Stimulated activated CD8-positive, alpha-beta memory T cell treated with anti-CD3 and anti-CD28 coated beads, Interleukin-12 subunit alpha, Interleukin-12 subunit beta, amount 100 ng/mL, for 1 hour (primary cell): ENCODE results near the gene ERBB3.

Source experiments
- DNase-seq: peaks from one replicate; pipeline ENCODE4 v3.0.0-alpha.2; 2020; ENCODE audit warnings: low read depth

Gene ERBB3

DNA sequence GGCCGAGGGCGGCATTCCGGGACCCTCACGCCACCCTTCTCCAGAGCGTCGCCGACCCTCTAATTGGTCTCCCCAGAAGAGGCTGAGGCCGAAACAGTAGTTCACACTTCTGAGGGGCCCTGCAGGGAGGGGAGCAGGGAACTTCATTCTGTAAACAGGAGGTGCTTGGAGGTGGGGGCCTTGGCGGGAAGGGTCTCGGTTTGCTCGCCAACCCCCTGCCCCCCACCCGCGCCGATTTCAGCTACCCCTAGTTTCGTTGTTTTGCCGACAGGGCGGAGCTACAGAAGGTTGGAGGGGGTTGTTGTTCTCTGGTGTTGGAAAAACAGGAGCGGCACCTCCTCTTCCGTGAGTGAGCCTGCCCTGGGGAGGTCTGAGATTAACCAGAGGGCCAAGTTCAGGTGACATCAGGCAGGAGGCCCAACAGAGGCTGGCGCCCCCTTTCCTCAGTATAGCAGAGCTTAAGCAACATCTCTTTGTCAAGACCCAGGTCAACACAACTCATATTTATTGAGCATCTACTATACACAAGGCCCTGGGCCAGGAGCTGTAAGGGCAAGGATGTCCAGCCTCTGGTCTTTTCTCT lies 682 bp downstream of the ERBB3 start:
- no peak for DNase-seq

DNA sequence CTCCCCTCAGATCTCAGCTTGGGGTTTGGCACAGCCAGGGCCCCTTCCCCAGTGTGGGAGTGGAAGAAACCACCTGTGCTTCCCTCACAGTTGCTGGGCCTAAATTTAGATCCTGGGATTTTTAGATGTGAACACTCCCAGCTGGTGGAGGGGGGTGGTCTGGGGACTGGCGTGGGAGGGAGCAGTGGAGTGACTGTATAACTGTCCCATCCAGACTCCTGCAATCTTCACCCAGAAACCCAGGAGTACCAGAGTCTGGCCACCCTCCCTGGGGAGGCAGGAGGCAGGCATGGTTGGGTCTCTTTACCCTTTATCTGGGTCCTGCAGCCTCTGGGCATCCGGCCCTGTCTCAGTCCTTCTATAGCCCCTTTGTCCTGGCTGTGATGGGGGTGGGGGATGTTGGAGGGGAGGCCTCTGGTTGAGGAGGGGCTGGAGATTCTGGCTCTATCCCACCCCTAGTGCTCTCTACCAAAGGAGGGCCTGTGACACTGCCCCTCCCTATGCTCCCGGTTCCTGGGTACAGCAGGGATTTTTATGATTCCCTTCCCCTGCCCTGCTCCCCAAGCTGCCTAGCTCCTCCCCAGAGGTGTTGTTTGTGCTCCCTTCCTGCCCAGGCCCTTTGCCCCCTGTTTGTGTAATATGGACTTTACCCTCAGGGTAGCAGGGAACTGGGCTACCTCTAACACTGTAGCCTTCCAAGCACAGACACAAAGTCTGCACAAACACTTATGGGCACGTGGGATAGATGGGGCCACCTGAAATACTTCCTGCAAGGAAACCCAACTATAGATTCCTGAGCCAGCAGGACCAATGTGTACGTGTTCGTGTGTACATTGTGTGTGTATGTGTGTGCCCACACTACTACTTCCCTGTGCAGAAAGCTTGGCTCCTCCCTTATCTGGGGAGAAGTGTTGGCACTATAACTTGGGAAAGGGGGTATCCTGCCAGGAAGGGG lies 1.7 kb downstream of the ERBB3 start:
- no peak for DNase-seq

DNA sequence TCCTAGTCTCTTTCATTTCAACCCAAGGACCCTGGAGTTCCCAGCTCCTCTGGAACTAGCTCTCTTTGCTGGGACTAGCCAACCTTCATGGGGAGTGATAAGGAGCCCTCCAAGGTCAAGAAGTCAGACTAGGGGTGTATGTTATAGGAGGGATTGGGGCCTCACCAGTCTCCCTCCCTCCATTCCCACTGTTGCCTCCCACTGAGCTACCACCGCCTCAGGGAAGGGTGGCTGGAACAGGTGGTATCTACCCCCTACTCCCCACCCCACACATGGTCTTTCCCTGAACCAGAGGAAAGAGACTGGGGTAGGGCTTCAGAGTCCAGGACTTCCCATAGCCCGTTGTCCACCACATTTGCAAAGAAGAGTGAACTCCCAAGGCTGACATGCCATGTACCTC lies 2.4 kb downstream of the ERBB3 start:
- no peak for DNase-seq

DNA sequence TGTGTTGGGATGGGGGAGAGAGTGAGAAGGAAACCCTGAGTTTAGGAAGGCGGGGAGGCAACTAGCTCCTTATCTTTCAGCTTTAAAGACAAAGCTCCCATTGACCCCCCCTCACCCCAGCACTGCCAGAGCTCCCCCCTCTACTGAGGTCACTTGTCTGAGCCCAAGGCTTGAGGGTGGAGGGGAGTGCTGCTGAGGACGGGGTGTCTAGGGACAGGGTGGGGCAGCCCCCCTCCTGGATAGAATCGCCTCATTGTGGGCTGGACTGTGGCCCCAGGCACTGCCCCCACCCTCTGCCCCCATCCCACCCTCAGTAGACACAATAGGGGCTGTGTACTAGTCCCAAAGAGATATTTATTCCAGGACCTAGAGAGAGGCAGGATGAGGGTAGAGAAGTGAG lies 3.0 kb downstream of the ERBB3 start:
- no peak for DNase-seq

DNA sequence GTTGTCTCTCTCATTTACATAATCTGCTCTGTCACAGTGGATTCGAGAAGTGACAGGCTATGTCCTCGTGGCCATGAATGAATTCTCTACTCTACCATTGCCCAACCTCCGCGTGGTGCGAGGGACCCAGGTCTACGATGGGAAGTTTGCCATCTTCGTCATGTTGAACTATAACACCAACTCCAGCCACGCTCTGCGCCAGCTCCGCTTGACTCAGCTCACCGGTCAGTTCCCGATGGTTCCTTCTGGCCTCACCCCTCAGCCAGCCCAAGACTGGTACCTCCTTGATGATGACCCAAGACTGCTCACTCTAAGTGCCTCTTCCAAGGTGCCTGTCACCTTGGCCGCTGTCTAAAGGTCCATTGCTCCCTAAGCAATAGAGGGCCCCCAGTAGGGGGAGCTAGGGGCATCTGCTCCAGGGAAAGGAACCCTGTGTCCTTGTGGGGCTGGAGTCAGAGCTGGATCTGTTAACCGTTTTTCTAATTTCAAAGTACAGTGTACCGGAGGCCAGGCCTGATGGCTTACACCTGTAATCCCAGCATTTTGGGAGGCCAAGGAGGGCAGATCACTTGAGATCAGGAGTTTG lies 5.1 kb downstream of the ERBB3 start:
- no peak for DNase-seq

DNA sequence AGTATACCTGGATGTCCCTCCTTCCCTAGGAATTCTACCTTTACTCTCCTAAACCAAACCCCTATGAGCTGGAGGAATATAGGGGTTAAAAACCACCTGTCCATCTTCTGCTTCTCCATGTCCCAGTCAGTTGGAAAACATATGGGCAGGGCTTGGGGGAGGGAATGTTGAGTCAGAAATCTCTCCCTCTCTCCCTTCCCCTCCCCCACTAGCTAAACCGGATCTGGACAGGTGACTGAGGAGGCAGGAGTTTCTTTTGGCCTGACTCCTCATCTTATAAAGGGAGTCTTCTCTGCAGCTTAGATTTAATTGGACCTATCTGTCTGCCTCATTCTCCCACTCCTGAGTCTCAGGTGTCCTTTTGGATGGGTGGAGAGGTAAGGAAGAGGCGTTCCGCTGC lies 6.1 kb downstream of the ERBB3 start:
- no peak for DNase-seq

DNA sequence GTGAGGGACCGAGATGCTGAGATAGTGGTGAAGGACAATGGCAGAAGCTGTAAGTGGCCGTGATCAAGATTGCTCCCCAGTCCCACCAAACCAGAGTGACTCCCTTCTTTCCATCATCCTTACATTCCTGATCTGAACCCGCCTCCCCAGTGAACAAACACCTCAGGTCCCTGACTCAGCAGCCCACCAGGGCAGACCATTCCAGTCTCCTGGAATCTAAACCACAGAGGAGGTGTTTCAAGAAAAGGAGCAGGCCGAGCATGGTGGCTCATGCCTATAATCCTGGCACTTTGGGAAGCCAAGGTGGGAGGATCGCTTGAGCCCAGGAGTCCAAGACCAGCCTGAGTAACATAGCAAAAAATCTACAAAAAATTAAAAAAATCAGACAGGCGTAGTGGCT lies 6.6 kb downstream of the ERBB3 start:
- no peak for DNase-seq

DNA sequence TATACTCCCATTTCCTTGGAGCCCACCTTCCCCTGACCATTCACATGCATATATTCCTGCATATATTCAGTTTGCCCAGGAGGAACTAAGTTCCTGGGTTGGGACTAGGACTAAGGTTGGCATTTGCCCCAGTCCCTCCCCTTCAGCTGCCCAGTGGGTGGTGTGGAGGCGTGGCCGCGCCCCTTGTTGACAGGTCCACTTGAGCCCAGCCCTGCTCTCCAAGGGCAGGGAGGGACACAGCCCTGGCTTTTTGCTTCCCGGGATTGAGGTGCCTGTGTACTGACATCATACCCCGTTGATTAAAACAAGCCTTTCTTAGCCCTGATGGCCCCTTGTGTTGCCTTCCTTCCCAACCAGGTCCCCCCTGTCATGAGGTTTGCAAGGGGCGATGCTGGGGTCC lies 7.3 kb downstream of the ERBB3 start:
- DNase-seq, result no peak

DNA sequence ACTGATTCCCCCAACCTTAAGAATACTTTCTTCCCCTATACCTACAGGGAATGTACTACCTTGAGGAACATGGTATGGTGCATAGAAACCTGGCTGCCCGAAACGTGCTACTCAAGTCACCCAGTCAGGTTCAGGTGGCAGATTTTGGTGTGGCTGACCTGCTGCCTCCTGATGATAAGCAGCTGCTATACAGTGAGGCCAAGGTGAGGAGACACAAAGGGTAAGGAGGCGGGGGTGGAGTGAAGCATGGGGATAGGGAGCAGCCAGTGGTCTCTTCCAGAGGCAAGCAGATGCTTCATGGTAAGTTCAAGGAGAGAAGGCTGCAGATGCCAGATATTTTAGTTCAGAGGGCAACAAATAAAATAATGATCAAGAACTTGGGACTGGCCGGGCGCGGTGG lies 17.8 kb downstream of the ERBB3 start:
- no peak for DNase-seq

DNA sequence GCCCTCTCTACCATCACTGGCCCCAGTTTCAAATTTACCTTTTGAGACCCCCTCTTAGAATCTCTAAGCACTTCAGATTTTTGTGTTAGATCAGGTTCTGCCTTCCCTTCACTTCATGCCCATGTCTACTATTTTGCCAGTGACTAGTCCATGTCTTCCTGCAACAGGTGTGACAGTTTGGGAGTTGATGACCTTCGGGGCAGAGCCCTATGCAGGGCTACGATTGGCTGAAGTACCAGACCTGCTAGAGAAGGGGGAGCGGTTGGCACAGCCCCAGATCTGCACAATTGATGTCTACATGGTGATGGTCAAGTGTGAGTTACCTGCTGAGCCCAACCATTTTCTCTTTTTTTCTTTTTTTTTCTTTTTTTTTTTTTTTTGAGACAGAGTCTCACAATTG lies 18.6 kb downstream of the ERBB3 start:
- DNase-seq, result no peak

DNA sequence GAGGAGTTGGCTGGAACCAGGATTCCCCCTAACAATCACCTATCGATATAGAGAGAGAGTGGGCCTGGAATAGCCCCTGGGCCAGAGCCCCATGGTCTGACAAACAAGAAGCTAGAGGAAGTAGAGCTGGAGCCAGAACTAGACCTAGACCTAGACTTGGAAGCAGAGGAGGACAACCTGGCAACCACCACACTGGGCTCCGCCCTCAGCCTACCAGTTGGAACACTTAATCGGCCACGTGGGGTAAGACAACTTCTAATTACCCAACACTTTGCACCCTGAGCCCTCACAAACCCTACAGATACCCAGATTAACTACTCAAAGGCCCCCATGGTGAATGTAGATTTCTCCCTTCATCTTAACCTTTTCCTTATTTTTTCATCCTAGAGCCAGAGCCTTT lies 19.8 kb downstream of the ERBB3 start:
- no peak for DNase-seq

DNA sequence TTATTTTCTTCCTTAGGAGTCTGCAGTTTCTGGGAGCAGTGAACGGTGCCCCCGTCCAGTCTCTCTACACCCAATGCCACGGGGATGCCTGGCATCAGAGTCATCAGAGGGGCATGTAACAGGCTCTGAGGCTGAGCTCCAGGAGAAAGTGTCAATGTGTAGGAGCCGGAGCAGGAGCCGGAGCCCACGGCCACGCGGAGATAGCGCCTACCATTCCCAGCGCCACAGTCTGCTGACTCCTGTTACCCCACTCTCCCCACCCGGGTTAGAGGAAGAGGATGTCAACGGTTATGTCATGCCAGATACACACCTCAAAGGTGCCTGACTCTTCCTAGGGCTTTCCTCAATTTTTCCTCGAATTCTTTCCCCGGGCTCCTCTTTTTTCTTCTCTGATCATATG lies 21.1 kb downstream of the ERBB3 start:
- no peak for DNase-seq

DNA sequence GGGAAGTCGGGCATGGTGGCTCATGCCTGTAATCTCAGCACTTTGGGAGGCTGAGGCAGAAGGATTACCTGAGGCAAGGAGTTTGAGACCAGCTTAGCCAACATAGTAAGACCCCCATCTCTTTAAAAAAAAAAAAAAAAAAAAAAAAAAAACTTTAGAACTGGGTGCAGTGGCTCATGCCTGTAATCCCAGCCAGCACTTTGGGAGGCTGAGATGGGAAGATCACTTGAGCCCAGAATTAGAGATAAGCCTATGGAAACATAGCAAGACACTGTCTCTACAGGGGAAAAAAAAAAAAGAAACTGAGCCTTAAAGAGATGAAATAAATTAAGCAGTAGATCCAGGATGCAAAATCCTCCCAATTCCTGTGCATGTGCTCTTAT lies 22.7 kb downstream of the ERBB3 start:
- no peak for DNase-seq

DNA sequence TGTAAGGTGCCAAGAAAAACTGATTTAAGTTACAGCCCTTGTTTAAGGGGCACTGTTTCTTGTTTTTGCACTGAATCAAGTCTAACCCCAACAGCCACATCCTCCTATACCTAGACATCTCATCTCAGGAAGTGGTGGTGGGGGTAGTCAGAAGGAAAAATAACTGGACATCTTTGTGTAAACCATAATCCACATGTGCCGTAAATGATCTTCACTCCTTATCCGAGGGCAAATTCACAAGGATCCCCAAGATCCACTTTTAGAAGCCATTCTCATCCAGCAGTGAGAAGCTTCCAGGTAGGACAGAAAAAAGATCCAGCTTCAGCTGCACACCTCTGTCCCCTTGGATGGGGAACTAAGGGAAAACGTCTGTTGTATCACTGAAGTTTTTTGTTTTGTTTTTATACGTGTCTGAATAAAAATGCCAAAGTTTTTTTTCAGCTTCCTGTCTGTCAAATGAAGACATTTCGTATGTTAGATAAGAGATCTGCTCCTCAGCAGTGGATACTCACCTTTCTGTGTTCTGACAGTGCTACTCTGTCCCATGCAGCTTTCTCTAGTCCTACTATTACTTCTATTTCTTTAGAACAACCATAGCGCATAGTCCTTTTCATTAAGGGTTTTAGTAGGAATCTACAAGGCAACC lies 23.2 kb downstream of the ERBB3 start:
- no peak for DNase-seq

DNA sequence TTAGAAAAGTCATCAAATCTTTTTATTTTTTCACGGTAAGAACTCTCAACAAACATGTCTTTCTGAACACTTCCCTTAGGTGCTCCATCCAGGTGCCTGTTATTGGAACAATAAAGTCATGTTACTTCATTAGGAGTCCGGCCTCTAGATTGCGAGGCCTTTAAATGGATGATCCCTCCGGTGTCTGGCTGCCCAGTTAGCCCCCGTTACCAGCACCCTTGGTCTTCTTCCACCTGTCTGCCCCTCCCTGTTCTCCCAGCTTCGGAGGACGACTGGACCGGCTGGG lies 23.8 kb downstream of the ERBB3 start:
- no peak for DNase-seq

DNA sequence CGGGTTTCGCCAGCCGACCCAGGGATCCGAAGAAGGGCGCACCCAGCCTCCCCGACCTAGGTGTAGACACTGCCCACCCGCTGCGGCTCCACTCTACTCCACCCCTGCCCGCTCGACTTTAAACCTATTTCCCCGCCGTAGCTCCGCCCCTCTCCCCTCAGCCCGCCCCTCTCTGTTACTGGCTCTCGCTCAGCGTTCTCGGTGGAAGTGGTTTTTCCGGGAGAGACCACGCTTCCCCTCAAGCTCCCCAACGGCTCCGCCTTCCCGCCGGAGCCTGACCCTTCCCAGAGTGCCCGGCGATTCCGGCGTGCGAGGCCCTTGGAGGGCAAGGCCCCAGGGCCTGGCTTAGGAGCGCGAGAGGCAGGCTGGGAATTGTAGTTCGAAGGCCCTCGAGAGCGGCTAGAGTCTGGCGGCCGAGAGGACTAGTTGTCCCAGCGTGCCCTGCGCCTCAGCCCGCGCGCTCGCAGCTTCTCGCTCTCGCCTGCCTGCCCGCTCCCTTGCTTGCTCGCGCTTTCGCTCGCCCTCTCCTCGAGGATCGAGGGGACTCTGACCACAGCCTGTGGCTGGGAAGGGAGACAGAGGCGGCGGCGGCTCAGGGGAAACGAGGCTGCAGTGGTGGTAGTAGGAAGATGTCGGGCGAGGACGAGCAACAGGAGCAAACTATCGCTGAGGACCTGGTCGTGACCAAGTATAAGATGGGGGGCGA lies 24.3 kb downstream of the ERBB3 start, which contains the start of gene PA2G4:
PA2G4 (plus strand) TSS at position 451 of the 706 bp plus-strand sequence; CDS start at position 630, 179 bp downstream.
- DNase-seq, result peak; percentile 92

DNA sequence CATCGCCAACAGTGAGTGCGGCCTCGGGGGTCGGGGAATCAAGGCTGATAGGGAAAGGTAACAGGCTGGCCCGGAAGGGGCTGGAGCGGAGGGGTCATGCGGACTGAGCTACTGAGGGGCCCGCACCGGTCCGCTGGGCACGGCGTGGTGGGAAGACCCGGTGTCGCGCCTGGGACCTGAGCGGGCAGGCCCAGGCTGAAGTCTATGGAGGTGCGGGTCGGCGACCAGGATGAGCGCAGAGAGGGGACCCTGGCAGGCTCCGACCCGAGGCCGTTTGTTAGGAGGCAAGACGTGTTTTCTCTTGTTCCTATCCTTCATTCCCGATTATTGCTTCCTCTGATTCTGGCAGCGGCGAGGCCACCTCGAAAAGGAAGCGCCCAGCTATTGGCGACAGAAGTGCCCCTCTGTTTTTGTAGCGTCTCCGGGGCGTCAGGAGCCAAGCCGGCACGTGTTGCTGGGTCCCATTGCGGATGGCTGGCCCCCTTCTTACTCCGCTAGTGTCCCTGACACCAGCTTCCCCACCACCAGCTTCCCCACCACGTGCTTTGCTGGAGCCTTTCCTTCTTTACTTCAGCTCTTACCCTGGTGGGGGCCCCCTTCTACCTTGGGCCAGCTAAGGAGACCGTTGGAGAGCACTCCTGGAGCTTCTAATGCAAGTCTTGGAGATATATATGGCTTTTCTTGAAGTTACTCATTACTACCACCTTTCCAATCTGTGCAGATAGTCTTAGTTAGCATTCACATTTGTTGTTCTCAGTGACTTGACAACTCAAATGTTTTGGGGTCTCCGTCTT lies 25.0 kb downstream of the ERBB3 start:
- no peak for DNase-seq

DNA sequence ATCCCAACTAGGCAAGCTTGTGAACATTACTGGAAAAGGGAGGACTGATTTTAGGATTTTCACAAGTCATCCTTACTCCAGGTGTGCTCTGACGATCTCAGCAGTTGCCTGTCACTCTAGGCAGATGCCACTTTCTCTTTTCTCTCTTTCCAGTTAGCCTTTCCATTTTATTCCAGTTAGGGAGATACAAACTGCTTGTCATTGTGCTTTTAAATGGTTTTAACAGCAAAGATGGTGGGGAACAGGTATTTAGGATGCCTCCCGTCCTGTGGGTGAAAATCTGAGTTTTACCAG lies 25.6 kb downstream of the ERBB3 start:
- no peak for DNase-seq

DNA sequence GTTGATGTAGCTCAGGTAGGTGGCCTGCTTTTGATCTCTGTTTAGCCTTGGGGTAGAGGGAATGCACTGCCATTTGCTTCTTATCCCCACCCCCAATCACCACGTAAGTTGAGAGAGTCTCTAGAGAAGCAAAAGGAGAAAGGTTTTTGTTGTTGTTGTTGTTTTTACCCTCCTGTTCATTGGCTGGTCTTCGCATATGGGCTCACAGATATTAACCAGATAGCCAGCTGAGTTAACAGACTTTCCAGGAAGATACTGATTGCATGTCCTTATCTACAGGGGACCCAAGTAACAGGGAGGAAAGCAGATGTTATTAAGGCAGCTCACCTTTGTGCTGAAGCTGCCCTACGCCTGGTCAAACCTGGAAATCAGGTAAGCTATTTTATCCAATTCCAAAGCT lies 27.3 kb downstream of the ERBB3 start:
- DNase-seq, result no peak

DNA sequence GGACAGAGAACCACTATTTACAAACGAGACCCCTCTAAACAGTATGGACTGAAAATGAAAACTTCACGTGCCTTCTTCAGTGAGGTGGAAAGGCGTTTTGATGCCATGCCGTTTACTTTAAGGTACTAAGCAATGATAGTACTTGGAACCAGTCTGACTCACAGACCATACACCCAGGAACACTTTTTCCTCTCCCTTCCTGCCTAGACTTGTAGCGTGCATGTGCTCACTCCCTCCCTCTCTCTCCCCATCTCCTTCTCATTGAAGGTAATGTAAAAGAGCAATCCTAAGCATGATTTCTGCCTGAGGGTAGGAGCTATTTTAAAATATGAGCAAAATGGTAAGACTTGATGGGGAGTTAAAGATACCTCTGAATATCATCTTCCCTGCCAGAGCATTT lies 30.6 kb downstream of the ERBB3 start:
- no peak for DNase-seq

DNA sequence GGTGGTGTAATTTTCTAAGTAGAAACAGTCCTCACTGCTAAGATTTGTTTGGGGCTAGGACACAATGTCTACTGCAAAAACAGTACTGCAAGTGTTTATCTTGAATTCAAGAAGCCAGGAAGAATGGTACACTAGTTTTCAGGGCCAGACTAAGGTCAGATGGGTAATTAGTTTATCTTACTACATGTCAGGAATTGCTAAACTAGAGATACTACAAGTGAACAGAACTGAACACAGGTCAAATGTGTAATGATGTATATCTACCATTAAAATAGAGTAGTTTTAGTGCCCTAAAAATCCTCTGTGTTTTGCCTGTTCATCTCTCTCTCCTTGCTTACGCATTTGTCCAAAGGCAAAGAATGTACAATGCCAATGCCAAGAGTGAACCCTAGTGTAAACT lies 34.1 kb downstream of the ERBB3 start:
- DNase-seq, result no peak

DNA sequence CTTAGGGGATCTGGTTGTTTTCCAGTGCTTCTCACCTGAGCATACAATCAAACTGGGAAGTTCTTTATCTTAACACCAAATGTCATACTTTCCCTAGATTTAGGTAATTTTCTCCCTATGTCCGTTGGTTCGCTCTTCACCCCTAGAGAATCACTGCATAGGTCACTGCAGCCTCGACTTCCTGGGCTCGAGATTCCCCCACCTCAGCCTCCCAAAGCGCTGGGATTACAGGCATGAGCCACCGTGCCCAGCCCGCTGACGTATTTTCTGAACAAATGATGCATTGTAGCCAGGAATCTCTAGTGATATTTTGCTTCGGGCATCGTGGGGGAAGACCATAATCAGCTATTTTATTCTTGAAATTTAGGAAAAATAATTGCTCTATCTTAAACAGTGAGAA lies 35.4 kb downstream of the ERBB3 start:
- no peak for DNase-seq
